Measurements from ENCODE around the gene SHISA5.

GRCh38 chr3:48428572-48429316 is 75.2 kb downstream of the SHISA5 start:
- peak in 1 of 2 experiments; percentile 78; a peak in 1 of 3 replicates for TF ChIP-seq POLR2A (IDR thresholded peaks at IDR 0.05; ENCODE audit: control extremely low read depth in 1 of 2, low read depth in 2 of 2, low read length in 2 of 2)
- no peak for TF ChIP-seq MAX (IDR thresholded peaks at IDR 0.05)
- TF ChIP-seq ZNF274 (IDR thresholded peaks at IDR 0.05; ENCODE audit: borderline replicate concordance, extremely low read depth, low read length) = no peak
- TF ChIP-seq HDAC2 (IDR thresholded peaks at IDR 0.05; ENCODE audit: borderline replicate concordance in 1 of 2, low read depth in 2 of 2, low read length in 2 of 2) = no peak
- TF ChIP-seq KDM4A (IDR thresholded peaks at IDR 0.05; ENCODE audit: low read depth, low read length, severe bottlenecking) = no peak
- no peak for TF ChIP-seq CTCF (IDR thresholded peaks at IDR 0.05; ENCODE audit: control extremely low read depth in 1 of 3, insufficient read depth in 1 of 3, low read depth in 1 of 3, low read length in 3 of 3)
- TF ChIP-seq RBBP5 (IDR thresholded peaks at IDR 0.05; ENCODE audit: borderline replicate concordance, low read depth, low read length) = no peak
- TF ChIP-seq SP2 (IDR thresholded peaks at IDR 0.05; ENCODE audit: low read length) = no peak
- TF ChIP-seq ATF2 (IDR thresholded peaks at IDR 0.05; ENCODE audit: low read length) = no peak
- no peak for TF ChIP-seq CEBPB (IDR thresholded peaks at IDR 0.05; ENCODE audit: low read depth, low read length)

All from H1 (cell line).